ENCODE data around the gene LYRM9.

Gene LYRM9

DNA sequence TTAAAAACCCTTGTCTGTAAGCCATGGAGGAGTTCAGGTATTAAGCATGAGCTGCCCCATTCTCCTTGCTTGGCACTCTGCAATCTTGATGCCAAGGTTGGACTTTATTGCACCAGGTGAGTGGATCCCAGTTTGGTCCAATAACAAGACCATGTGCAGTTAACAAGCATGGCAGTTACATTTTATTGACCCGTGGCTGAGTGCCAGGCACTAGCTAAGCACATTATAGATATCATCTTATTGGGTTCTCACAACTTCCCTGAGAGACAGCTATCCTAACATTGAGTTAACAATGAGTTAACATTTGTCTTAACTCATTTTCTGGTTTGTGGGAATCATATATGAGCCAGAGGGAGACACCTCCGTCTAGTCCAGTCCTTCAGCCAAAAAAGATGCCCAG, 21.8 kb downstream of the LYRM9 start:
- Histone ChIP-seq H3K4me1 (ENCODE audit: control insufficient read depth, insufficient read depth, low read length) (no peaks in the 10 kb centered on the region), H3K9me3 (ENCODE audit: control insufficient read depth, insufficient read depth, low read depth, low read length) (no peaks in the 10 kb centered on the region), H3K27ac (ENCODE audit: extremely low read depth, low read depth, low read length) (no peak overlapping the region), H3K4me3 (ENCODE audit: low read depth, low read length) (no peak overlapping the region), H3K36me3 (ENCODE audit: control insufficient read depth in 2 of 2, insufficient read depth in 1 of 2, low read length in 2 of 2) (no peaks in the 10 kb centered on the region)
- TF ChIP-seq ZNF549 (tag by site-specific recombination; IDR thresholded peaks at IDR 0.05): no peak
- TF ChIP-seq ZNF785 (tag by site-specific recombination; IDR thresholded peaks at IDR 0.05): no peak
- TF ChIP-seq, protein P1, sequence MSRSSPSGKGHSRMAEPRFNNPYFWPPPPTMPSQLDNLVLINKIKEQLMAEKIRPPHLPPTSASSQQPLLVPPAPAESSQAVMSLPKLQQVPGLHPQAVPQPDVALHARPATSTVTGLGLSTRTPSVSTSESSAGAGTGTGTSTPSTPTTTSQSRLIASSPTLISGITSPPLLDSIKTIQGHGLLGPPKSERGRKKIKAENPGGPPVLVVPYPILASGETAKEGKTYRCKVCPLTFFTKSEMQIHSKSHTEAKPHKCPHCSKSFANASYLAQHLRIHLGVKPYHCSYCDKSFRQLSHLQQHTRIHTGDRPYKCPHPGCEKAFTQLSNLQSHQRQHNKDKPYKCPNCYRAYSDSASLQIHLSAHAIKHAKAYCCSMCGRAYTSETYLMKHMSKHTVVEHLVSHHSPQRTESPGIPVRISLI (tag by site-specific recombination; IDR thresholded peaks at IDR 0.05): no peak
- no peak for TF ChIP-seq ZSCAN30 (tag by site-specific recombination; IDR thresholded peaks at IDR 0.05)
- no peak for TF ChIP-seq ZNF2 (tag by site-specific recombination; IDR thresholded peaks at IDR 0.05)
- TF ChIP-seq, protein P2, sequence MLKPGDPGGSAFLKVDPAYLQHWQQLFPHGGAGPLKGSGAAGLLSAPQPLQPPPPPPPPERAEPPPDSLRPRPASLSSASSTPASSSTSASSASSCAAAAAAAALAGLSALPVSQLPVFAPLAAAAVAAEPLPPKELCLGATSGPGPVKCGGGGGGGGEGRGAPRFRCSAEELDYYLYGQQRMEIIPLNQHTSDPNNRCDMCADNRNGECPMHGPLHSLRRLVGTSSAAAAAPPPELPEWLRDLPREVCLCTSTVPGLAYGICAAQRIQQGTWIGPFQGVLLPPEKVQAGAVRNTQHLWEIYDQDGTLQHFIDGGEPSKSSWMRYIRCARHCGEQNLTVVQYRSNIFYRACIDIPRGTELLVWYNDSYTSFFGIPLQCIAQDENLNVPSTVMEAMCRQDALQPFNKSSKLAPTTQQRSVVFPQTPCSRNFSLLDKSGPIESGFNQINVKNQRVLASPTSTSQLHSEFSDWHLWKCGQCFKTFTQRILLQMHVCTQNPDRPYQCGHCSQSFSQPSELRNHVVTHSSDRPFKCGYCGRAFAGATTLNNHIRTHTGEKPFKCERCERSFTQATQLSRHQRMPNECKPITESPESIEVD (tag by site-specific recombination; IDR thresholded peaks at IDR 0.05): no peak
- no peak for TF ChIP-seq ZNF837 (tag by site-specific recombination; IDR thresholded peaks at IDR 0.05)
- TF ChIP-seq ZNF426 (tag by site-specific recombination; IDR thresholded peaks at IDR 0.05): no peak
- TF ChIP-seq, protein P3, sequence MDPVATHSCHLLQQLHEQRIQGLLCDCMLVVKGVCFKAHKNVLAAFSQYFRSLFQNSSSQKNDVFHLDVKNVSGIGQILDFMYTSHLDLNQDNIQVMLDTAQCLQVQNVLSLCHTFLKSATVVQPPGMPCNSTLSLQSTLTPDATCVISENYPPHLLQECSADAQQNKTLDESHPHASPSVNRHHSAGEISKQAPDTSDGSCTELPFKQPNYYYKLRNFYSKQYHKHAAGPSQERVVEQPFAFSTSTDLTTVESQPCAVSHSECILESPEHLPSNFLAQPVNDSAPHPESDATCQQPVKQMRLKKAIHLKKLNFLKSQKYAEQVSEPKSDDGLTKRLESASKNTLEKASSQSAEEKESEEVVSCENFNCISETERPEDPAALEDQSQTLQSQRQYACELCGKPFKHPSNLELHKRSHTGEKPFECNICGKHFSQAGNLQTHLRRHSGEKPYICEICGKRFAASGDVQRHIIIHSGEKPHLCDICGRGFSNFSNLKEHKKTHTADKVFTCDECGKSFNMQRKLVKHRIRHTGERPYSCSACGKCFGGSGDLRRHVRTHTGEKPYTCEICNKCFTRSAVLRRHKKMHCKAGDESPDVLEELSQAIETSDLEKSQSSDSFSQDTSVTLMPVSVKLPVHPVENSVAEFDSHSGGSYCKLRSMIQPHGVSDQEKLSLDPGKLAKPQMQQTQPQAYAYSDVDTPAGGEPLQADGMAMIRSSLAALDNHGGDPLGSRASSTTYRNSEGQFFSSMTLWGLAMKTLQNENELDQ (tag by site-specific recombination; IDR thresholded peaks at IDR 0.05; ENCODE audit: low read depth): no peak
- TF ChIP-seq, protein P4, sequence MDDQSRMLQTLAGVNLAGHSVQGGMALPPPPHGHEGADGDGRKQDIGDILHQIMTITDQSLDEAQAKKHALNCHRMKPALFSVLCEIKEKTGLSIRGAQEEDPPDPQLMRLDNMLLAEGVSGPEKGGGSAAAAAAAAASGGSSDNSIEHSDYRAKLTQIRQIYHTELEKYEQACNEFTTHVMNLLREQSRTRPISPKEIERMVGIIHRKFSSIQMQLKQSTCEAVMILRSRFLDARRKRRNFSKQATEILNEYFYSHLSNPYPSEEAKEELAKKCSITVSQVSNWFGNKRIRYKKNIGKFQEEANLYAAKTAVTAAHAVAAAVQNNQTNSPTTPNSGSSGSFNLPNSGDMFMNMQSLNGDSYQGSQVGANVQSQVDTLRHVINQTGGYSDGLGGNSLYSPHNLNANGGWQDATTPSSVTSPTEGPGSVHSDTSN (CRISPR knock-in tag; IDR thresholded peaks at IDR 0.05): no peak
- no peak for TF ChIP-seq ZNF558 (tag by site-specific recombination; IDR thresholded peaks at IDR 0.05)
- no peak for TF ChIP-seq KLF9 (tag by site-specific recombination; IDR thresholded peaks at IDR 0.05; ENCODE audit: low read depth)
- no peak for TF ChIP-seq MYNN (tag by site-specific recombination; IDR thresholded peaks at IDR 0.05; ENCODE audit: borderline replicate concordance)
- no peak for TF ChIP-seq ZFP41 (tag by site-specific recombination; IDR thresholded peaks at IDR 0.05; ENCODE audit: borderline replicate concordance)
- TF ChIP-seq KLF16 (tag by site-specific recombination; IDR thresholded peaks at IDR 0.05): no peak
- POLR2A ChIA-PET: interaction anchor here (0.6 kb wide), 1 partner anchor 14 kb away, joined by 3 read pairs; no protein-coding TSS in a partner anchor
- CTCF ChIA-PET: interaction anchor here (1.0 to 1.5 kb wide), 2 partner anchors 9 to 114 kb away, joined by 3 to 4 read pairs; no protein-coding TSS in a partner anchor

DNA sequence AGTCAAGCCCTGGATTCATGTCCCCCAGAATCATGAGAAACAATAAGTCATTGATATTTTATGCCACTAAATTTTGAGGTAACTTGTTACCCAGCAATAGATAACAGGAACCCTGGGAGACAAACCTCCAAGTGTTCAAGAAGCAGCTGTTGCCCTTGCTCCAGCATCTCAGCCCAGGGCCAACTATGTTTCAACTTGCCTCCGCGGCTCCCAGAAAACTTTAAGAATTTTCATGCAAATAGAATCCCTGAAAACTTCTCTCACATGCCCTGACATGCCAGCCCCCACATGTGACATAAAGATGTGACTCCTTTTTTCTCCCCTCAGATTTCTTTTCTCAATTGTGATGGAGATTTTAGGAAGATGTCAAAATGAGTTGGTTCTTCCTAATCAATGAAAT, 22.8 kb downstream of the LYRM9 start:
- H3K36me3 ChIP-seq (ENCODE audit: control insufficient read depth in 2 of 2, insufficient read depth in 1 of 2, low read length in 2 of 2): no peaks in the 10 kb centered on the region
- H3K4me1 ChIP-seq (ENCODE audit: control insufficient read depth, insufficient read depth, low read length): no peaks in the 10 kb centered on the region
- no peak for TF ChIP-seq ZNF768 (tag by site-specific recombination; IDR thresholded peaks at IDR 0.05)
- no peak for TF ChIP-seq ZIC2 (tag by site-specific recombination; IDR thresholded peaks at IDR 0.05)
- no peak for TF ChIP-seq ZNF664 (tag by site-specific recombination; IDR thresholded peaks at IDR 0.05)
- TF ChIP-seq ZNF140 (tag by site-specific recombination; IDR thresholded peaks at IDR 0.05): no peak
- TF ChIP-seq ZNF324 (tag by site-specific recombination; IDR thresholded peaks at IDR 0.05): no peak
- no peak for TF ChIP-seq ZNF202 (tag by site-specific recombination; IDR thresholded peaks at IDR 0.05; ENCODE audit: borderline replicate concordance)
- no peak for TF ChIP-seq OSR2 (tag by site-specific recombination; IDR thresholded peaks at IDR 0.05)
- no peak for TF ChIP-seq TCF7L2 (IDR thresholded peaks at IDR 0.05; ENCODE audit: borderline replicate concordance, low read depth, low read length)
- TF ChIP-seq ZNF350 (tag by site-specific recombination; IDR thresholded peaks at IDR 0.05): no peak
- no peak for TF ChIP-seq ZNF239 (tag by site-specific recombination; IDR thresholded peaks at IDR 0.05)
- TF ChIP-seq, protein P5, sequence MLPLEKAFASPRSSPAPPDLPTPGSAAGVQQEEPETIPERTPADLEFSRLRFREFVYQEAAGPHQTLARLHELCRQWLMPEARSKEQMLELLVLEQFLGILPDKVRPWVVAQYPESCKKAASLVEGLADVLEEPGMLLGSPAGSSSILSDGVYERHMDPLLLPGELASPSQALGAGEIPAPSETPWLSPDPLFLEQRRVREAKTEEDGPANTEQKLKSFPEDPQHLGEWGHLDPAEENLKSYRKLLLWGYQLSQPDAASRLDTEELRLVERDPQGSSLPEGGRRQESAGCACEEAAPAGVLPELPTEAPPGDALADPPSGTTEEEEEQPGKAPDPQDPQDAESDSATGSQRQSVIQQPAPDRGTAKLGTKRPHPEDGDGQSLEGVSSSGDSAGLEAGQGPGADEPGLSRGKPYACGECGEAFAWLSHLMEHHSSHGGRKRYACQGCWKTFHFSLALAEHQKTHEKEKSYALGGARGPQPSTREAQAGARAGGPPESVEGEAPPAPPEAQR (tag by site-specific recombination; IDR thresholded peaks at IDR 0.05): no peak
- POLR2A ChIA-PET: no interaction called here
- no peak overlapping the region for H3K4me3 ChIP-seq (ENCODE audit: low read depth, low read length)
- CTCF ChIA-PET: interaction anchor here (1.4 to 1.5 kb wide), 2 partner anchors 10 to 62 kb away, joined by 4 read pairs; no protein-coding TSS in a partner anchor
- no peak overlapping the region for H3K27ac ChIP-seq (ENCODE audit: extremely low read depth, low read depth, low read length)
- no peaks in the 10 kb centered on the region for H3K9me3 ChIP-seq (ENCODE audit: control insufficient read depth, insufficient read depth, low read depth, low read length)

Data from HEK293 (cell line).